Glutamatergic neuron (in vitro differentiated cells): ENCODE measurements around the gene NARS2. TPM values are rescaled to one million over a fixed set of nuclear protein-coding genes. Genes with fewer than 3 reads are reported as not detected.

ENCODE experiments used
- DNase-seq: peaks from one replicate; pipeline ENCODE4 v3.0.0; 2022
- H3K27ac Mint-ChIP-seq: one replicate; pipeline ENCODE4 v1.8.0; 2020; ENCODE audit warnings: mild to moderate bottlenecking, mixed read lengths, inconsistent platforms; ENCODE audit not compliant: unreplicated experiment
- H3K27me3 Mint-ChIP-seq: one replicate; pipeline ENCODE4 v1.8.0; 2020; ENCODE audit warnings: mild to moderate bottlenecking, moderate library complexity, mixed read lengths, inconsistent platforms; ENCODE audit not compliant: unreplicated experiment
- H3K36me3 Mint-ChIP-seq: one replicate; pipeline ENCODE4 v1.8.0; 2020; ENCODE audit warnings: mild to moderate bottlenecking, mixed read lengths, inconsistent platforms; ENCODE audit not compliant: unreplicated experiment
- H3K4me1 Mint-ChIP-seq: one replicate; pipeline ENCODE4 v1.8.0; 2020; ENCODE audit warnings: mild to moderate bottlenecking, low read depth, mixed read lengths, inconsistent platforms; ENCODE audit not compliant: unreplicated experiment
- H3K4me3 Mint-ChIP-seq: one replicate; pipeline ENCODE4 v1.8.0; 2020; ENCODE audit warnings: mild to moderate bottlenecking, mixed read lengths, inconsistent platforms; ENCODE audit not compliant: unreplicated experiment
- H3K9me3 Mint-ChIP-seq: one replicate; pipeline ENCODE4 v1.8.0; 2020; ENCODE audit warnings: mild to moderate bottlenecking, moderate library complexity, mixed read lengths, inconsistent platforms; ENCODE audit not compliant: unreplicated experiment
- CTCF ChIP-seq: fragments of 200-600 bp; sonication (generic); IDR thresholded peaks from one replicate; pipeline ENCODE4 v1.5.0; 2021; ENCODE audit not compliant: partially characterized antibody, unreplicated experiment
- total RNA-seq: library from RNA; stranded (reverse); fragmentation: NEBNext Ultra II Directional; extraction: Animal tissue kit (Norgen Biotek cat#: 25700); gene quantifications from one replicate; pipeline ENCODE4 v1.2.1, GENCODE V29; 2021; ENCODE audit not compliant: unreplicated experiment

The NARS2 gene
- total RNA-seq, 1 donor from 2014 or later = 21.1 TPM

DNA sequence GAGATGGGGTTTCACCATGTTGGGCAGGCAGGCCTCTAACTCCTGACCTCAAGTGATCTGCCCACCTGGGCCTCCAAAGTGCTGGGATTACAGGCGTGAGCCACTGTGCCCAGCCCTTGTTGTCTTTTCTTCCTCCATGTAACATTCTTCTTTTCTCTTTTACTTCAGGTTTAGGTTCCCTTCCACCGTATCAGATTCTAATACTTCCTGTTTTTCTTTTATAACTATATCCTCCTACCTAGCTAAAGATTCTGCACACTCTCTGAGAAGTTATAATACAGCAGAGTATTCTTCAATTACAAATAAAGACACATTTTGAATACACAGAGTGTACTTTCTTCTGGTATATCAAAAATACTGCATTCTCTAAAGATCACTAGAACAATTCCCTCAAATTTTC, 123.8 kb downstream of the NARS2 start:
- Mint-ChIP-seq H3K4me3 (no peak overlapping the region), H3K4me1 (peaks cover 2% of the 10 kb centered on the region), H3K36me3 (no peaks in the 10 kb centered on the region), H3K27me3 (no peaks in the 10 kb centered on the region), H3K9me3 (no peaks in the 10 kb centered on the region), H3K27ac (no peak overlapping the region)
- no peak for DNase-seq
- no peak for TF ChIP-seq CTCF

DNA sequence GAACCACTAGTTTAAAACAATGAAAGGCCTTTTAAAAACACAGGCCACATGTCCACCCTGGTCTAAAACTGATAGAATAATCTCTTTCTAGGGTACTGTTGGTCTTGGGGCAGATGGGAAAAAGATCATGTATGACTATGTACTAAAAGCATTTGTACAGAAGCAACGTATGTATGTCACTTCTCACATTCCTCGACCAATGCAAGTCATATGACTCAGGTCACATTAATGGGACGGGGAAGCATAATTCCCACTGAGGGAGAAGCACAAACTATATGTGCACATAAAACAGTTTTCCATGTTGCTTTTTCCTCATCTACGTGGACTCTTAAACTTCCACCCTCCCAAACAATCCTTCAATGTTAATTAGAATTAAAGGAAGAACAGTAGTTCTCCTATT, 124.8 kb downstream of the NARS2 start:
- no peak for TF ChIP-seq CTCF
- H3K9me3 Mint-ChIP-seq = no peaks in the 10 kb centered on the region
- no peak overlapping the region for H3K27ac Mint-ChIP-seq
- no peak overlapping the region for H3K4me3 Mint-ChIP-seq
- peaks cover 2% of the 10 kb centered on the region for H3K4me1 Mint-ChIP-seq
- no peak for DNase-seq
- no peaks in the 10 kb centered on the region for H3K27me3 Mint-ChIP-seq
- no peaks in the 10 kb centered on the region for H3K36me3 Mint-ChIP-seq

GRCh38 chr11:78446210-78446609, 128.5 kb downstream of the NARS2 start:
- no peaks in the 10 kb centered on the region for H3K9me3 Mint-ChIP-seq
- H3K27me3 Mint-ChIP-seq = no peaks in the 10 kb centered on the region
- no peak overlapping the region for H3K27ac Mint-ChIP-seq
- TF ChIP-seq CTCF = no peak
- H3K4me3 Mint-ChIP-seq = no peak overlapping the region
- no peaks in the 10 kb centered on the region for H3K4me1 Mint-ChIP-seq
- peaks cover 4% of the 10 kb centered on the region for H3K36me3 Mint-ChIP-seq
- no peak for DNase-seq

- no peak for TF ChIP-seq CTCF
- Mint-ChIP-seq H3K27ac (no peak overlapping the region), H3K9me3 (no peaks in the 10 kb centered on the region), H3K36me3 (peaks cover 4% of the 10 kb centered on the region), H3K4me1 (no peaks in the 10 kb centered on the region), H3K27me3 (no peaks in the 10 kb centered on the region), H3K4me3 (no peak overlapping the region)
- DNase-seq = no peak
These were observed 129.9 kb downstream of the NARS2 start for GRCh38 chr11:78444726-78445125.

- H3K4me1 Mint-ChIP-seq = no peaks in the 10 kb centered on the region
- H3K4me3 Mint-ChIP-seq = no peak overlapping the region
- DNase-seq = no peak
- no peak overlapping the region for H3K27ac Mint-ChIP-seq
- no peak for TF ChIP-seq CTCF
- no peaks in the 10 kb centered on the region for H3K27me3 Mint-ChIP-seq
- H3K9me3 Mint-ChIP-seq = no peaks in the 10 kb centered on the region
- peaks cover 4% of the 10 kb centered on the region for H3K36me3 Mint-ChIP-seq
These were observed 132.7 kb downstream of the NARS2 start for GRCh38 chr11:78441956-78442355.
